ENCODE data around the gene IFT172. TPM values are rescaled to one million over a fixed set of nuclear protein-coding genes. Genes with fewer than 3 reads are reported as not detected.

Gene IFT172
- total RNA-seq, 1 experiment from 2014 or later, result 21.9 TPM

GRCh38 chr2:27531983-27532382 is 42.4 kb upstream of the IFT172 start:
- H3K9me3 ChIP-seq, result no peaks in the 10 kb centered on the region
- no peak overlapping the region for H3K4me3 Mint-ChIP-seq (ENCODE audit: unreplicated experiment)
- no peak overlapping the region for H3K27ac Mint-ChIP-seq (ENCODE audit: unreplicated experiment)
- no TSS peak for BruUV-seq (replicated peaks)
- H3K36me3 ChIP-seq (ENCODE audit: control insufficient read depth, insufficient read depth, low read length), result no peaks in the 10 kb centered on the region
- H3K4me1 Mint-ChIP-seq (ENCODE audit: low read depth, unreplicated experiment), result no peaks in the 10 kb centered on the region
- H3K27me3 Mint-ChIP-seq (ENCODE audit: insufficient read depth, unreplicated experiment), result peaks cover 7% of the 10 kb centered on the region
- CTCF ChIA-PET, result no interaction called here
- H3K4me3 ChIP-seq (ENCODE audit: low read depth, low read length), result no peak overlapping the region
- DNase-seq, result no peak
- intact Hi-C loops (cut with micrococcal nuclease; ENCODE audit: unreplicated experiment), result no loop called here
- H3K36me3 Mint-ChIP-seq (ENCODE audit: insufficient read depth, unreplicated experiment), result no peaks in the 10 kb centered on the region
- TF ChIP-seq CTCF (IDR thresholded peaks at IDR 0.05; ENCODE audit: insufficient read depth in 1 of 2, low read depth in 1 of 2, low read length in 1 of 2, severe bottlenecking in 1 of 2, unreplicated experiment in 1 of 2), result no peak
- H3K27me3 ChIP-seq (replicated peaks; ENCODE audit: control insufficient read depth, insufficient read depth, low read length), result no peaks in the 10 kb centered on the region; the same call in 1 of the 2 replicates
- POLR2A ChIA-PET, result no interaction called here
- no peaks in the 10 kb centered on the region for H3K4me1 ChIP-seq
- H3K9me3 Mint-ChIP-seq (ENCODE audit: unreplicated experiment), result no peaks in the 10 kb centered on the region

GRCh38 chr2:27527182-27527581 is 37.6 kb upstream of the IFT172 start:
- no TSS peak for BruUV-seq (replicated peaks)
- H3K36me3 Mint-ChIP-seq (ENCODE audit: insufficient read depth, unreplicated experiment), result no peaks in the 10 kb centered on the region
- ChIA-PET POLR2A (no interaction called here), CTCF (no interaction called here)
- TF ChIP-seq CTCF (IDR thresholded peaks at IDR 0.05; ENCODE audit: insufficient read depth in 1 of 2, low read depth in 1 of 2, low read length in 1 of 2, severe bottlenecking in 1 of 2, unreplicated experiment in 1 of 2), result no peak
- Histone ChIP-seq H3K9me3 (no peaks in the 10 kb centered on the region), H3K36me3 (ENCODE audit: control insufficient read depth, insufficient read depth, low read length) (no peaks in the 10 kb centered on the region), H3K27me3 (replicated peaks; ENCODE audit: control insufficient read depth, insufficient read depth, low read length) (no peaks in the 10 kb centered on the region), H3K4me1 (no peaks in the 10 kb centered on the region), H3K4me3 (ENCODE audit: low read depth, low read length) (no peak overlapping the region)
- H3K27me3 Mint-ChIP-seq (ENCODE audit: insufficient read depth, unreplicated experiment), result peaks cover 11% of the 10 kb centered on the region
- intact Hi-C loops (cut with micrococcal nuclease; ENCODE audit: unreplicated experiment), result no loop called here
- no peak overlapping the region for H3K4me3 Mint-ChIP-seq (ENCODE audit: unreplicated experiment)
- DNase-seq, result no peak
- no peaks in the 10 kb centered on the region for H3K9me3 Mint-ChIP-seq (ENCODE audit: unreplicated experiment)
- H3K4me1 Mint-ChIP-seq (ENCODE audit: low read depth, unreplicated experiment), result no peaks in the 10 kb centered on the region
- H3K27ac Mint-ChIP-seq (ENCODE audit: unreplicated experiment), result no peak overlapping the region

GRCh38 chr2:27522400-27522945 is 32.9 kb upstream of the IFT172 start:
- intact Hi-C loops (cut with micrococcal nuclease; ENCODE audit: unreplicated experiment), result no loop called here
- H3K4me1 Mint-ChIP-seq (ENCODE audit: low read depth, unreplicated experiment), result no peaks in the 10 kb centered on the region
- no peaks in the 10 kb centered on the region for H3K9me3 Mint-ChIP-seq (ENCODE audit: unreplicated experiment)
- H3K36me3 Mint-ChIP-seq (ENCODE audit: insufficient read depth, unreplicated experiment), result no peaks in the 10 kb centered on the region
- H3K27ac Mint-ChIP-seq (ENCODE audit: unreplicated experiment), result no peak overlapping the region
- Histone ChIP-seq H3K27me3 (replicated peaks; ENCODE audit: control insufficient read depth, insufficient read depth, low read length) (no peaks in the 10 kb centered on the region; the same call in 1 of the 2 replicates), H3K9me3 (no peaks in the 10 kb centered on the region), H3K4me1 (no peaks in the 10 kb centered on the region), H3K4me3 (ENCODE audit: low read depth, low read length) (no peak overlapping the region), H3K36me3 (ENCODE audit: control insufficient read depth, insufficient read depth, low read length) (no peaks in the 10 kb centered on the region)
- peaks cover 4% of the 10 kb centered on the region for H3K27me3 Mint-ChIP-seq (ENCODE audit: insufficient read depth, unreplicated experiment)
- POLR2A ChIA-PET, result no interaction called here
- no TSS peak for BruUV-seq (replicated peaks)
- peak in 1 of 2 experiments; percentile 21 for DNase-seq
- CTCF ChIA-PET, result no interaction called here
- no peak for TF ChIP-seq CTCF (IDR thresholded peaks at IDR 0.05; ENCODE audit: insufficient read depth in 1 of 2, low read depth in 1 of 2, low read length in 1 of 2, severe bottlenecking in 1 of 2, unreplicated experiment in 1 of 2)
- no peak overlapping the region for H3K4me3 Mint-ChIP-seq (ENCODE audit: unreplicated experiment)
